Measurements from ENCODE around the gene ADIPOR2.

GRCh38 chr12:1812650-1813302, 121.9 kb downstream of the ADIPOR2 start:
- TF ChIP-seq, protein P1, sequence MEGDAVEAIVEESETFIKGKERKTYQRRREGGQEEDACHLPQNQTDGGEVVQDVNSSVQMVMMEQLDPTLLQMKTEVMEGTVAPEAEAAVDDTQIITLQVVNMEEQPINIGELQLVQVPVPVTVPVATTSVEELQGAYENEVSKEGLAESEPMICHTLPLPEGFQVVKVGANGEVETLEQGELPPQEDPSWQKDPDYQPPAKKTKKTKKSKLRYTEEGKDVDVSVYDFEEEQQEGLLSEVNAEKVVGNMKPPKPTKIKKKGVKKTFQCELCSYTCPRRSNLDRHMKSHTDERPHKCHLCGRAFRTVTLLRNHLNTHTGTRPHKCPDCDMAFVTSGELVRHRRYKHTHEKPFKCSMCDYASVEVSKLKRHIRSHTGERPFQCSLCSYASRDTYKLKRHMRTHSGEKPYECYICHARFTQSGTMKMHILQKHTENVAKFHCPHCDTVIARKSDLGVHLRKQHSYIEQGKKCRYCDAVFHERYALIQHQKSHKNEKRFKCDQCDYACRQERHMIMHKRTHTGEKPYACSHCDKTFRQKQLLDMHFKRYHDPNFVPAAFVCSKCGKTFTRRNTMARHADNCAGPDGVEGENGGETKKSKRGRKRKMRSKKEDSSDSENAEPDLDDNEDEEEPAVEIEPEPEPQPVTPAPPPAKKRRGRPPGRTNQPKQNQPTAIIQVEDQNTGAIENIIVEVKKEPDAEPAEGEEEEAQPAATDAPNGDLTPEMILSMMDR (IDR thresholded peaks at IDR 0.05): no peak
- no peak for TF ChIP-seq POLR2A (IDR thresholded peaks at IDR 0.05)

Data from testis (tissue), 2 donors.